Erythroblast (primary cell): ENCODE results near the gene CNTNAP3.
"Not testable (repeated sequence)": the region's sequence is repeated elsewhere in the genome, so short reads cannot be mapped to it uniquely, and the experiment has no call there.

ENCODE experiments used
- GATA1 ChIP-seq: IDR thresholded peaks from 2 replicates; pipeline ENCODE4 v1.6.1; 2011; ENCODE audit warnings: low read depth, mild to moderate bottlenecking, control low read depth, low read length, moderate library complexity
- POLR2A ChIP-seq: IDR thresholded peaks from 2 replicates; pipeline ENCODE4 v1.6.1; 2011; ENCODE audit warnings: mild to moderate bottlenecking, low read length

GRCh38 chr9:39062966-39063365 is 225.0 kb downstream of the CNTNAP3 start:
- TF ChIP-seq POLR2A, GATA1: not testable (repeated sequence)
